Heart left ventricle (tissue), 16 donors: ENCODE measurements around the gene ST3GAL5. TPM values are rescaled to one million over a fixed set of nuclear protein-coding genes. Genes with fewer than 3 reads are reported as not detected.

Source experiments
- ATAC-seq, 4 donors: fragments of 200-7000 bp; cut with Tn5 transposase; one replicate each; pipeline ENCODE4 v1.9.1; 2020 to 2022; ENCODE audit warnings: moderate library complexity in 4 of 4, mild to moderate bottlenecking in 3 of 4, moderate number of reproducible peaks in 1 of 4
- DNase-seq, 5 donors: peaks; one replicate each; pipeline ENCODE4 v3.0.0-alpha.2; 2020
- H3K27ac ChIP-seq, 12 donors: fragments of 200-600 bp; sonication (generic) in 4 of 12; one replicate each; pipeline versions ENCODE4 v1.5.0 to v1.8.0; 2016 to 2022; ENCODE audit warnings: mild to moderate bottlenecking in 2 of 12
- H3K27me3 ChIP-seq, 9 donors: fragments of 200-600 bp; sonication (generic) in 2 of 9; one replicate each; pipeline versions ENCODE4 v1.5.1 to v1.8.0; 2016 to 2022; ENCODE audit warnings: mild to moderate bottlenecking in 3 of 9
- H3K36me3 ChIP-seq, 9 donors: fragments of 200-600 bp; sonication (generic) in 2 of 9; one replicate each; pipeline versions ENCODE4 v1.5.0 to v1.8.0; 2018 to 2022; ENCODE audit warnings: mild to moderate bottlenecking in 2 of 9
- H3K4me1 ChIP-seq, 12 donors: fragments of 200-600 bp; sonication (generic) in 4 of 12; one replicate each; pipeline versions ENCODE4 v1.5.0 to v1.8.0; 2016 to 2022; ENCODE audit warnings: mild to moderate bottlenecking in 3 of 12
- H3K4me3 ChIP-seq, 12 donors: fragments of 200-600 bp; sonication (generic) in 4 of 12; one replicate each; pipeline versions ENCODE4 v1.5.0 to v1.8.0; 2017 to 2022; ENCODE audit warnings: mild to moderate bottlenecking in 9 of 12, moderate library complexity in 4 of 12
- H3K9me3 ChIP-seq, 12 donors: fragments of 200-600 bp; sonication (generic) in 4 of 12; one replicate each; pipeline versions ENCODE4 v1.5.0 to v1.8.0; 2016 to 2022; ENCODE audit warnings: mild to moderate bottlenecking in 1 of 12
- CTCF ChIP-seq, 12 donors: fragments of 200-600 bp; sonication (generic) in 4 of 12; IDR thresholded peaks; one replicate each; pipeline versions ENCODE4 v1.5.0 to v1.8.0; 2018 to 2022; ENCODE audit warnings: antibody characterized with exemption in 12 of 12, mild to moderate bottlenecking in 5 of 12
- POLR2A ChIP-seq, 2 donors: fragments of 450-650 bp; IDR thresholded peaks; one replicate each; pipeline ENCODE4 v1.6.1; 2017; ENCODE audit warnings: antibody characterized with exemption in 2 of 2, mild to moderate bottlenecking in 2 of 2, moderate library complexity in 2 of 2
- WGBS, 4 donors: extraction: QIAGEN DNeasy Blood & Tissue Kit in 2 of 4; methylation state at CpG; one replicate each; pipeline versions ENCODE4 v1.1.5 to v1.1.7; 2013 to 2018; 5-methylcytosine and 5-hydroxymethylcytosine counted together
- intact Hi-C, 10 donors: fragments of 100-400 bp; cut with DNase I; formaldehyde crosslinking; loops; one replicate each; pipeline versions ENCODE4 v1.11.1 to v1.14.2; 2022
- polyA plus RNA-seq, 2 donors: library from polyadenylated mRNA; stranded (reverse); fragments of 200-250 nt; gene quantifications; one replicate each; pipeline ENCODE4 v1.2.3, GENCODE V29; 2013
- total RNA-seq, 9 donors: library from RNA; depleted of rRNA in 2 of 9; stranded (reverse); fragments of >200 nt in 2 of 9; fragmentation: NEBNext Ultra II Directional in 3 of 9; extraction: Animal tissue kit (Norgen Biotek cat#: 25700) in 3 of 9; gene quantifications; one replicate each; pipeline versions ENCODE4 v1.1.0 to v1.2.4, GENCODE V29; 2016 to 2023
- donor health status: ischemic (EF 13 %, LVEDD 7.1; RV severe dilation, severe dysfunction).
- donor health status: healthy with polysubstance abuse.
- donor health status: DM: no; HTN: yes; CAD: no.
- donor health status: DM: no; HTN: no; CAD: no.
- donor health status: ischemic (EF 25% LVEDD 6.9; RV normal size, moderate dysfunction).
- donor health status: ischemic (EF 25% LVEDD 5.7; RV mildly dilated, moderate dysfunction).
- donor health status: healthy.
- donor health status: DM: yes; HTN: yes; CAD: no.
- donor health status: ischemic (EF 35%, LVEDD 5.7; RV mildly dilated, moderate dysfunction).
- donor health status: nonischemic (EF 11% LVEDD 7.7; RV severe dilation, severe dysfunction).
- donor health status: DM: yes; HTN: yes; CAD: no.
- donor health status: PGD.
- donor health status: ischemic (EF 29% LVEDD 5.4; RV normal size, mild dysfunction).
- donor health status: nonischemic (EF 23%, LVEDD 6.1; RV moderate dilation, normal function).

Gene ST3GAL5
- total and polyA plus RNA-seq, 11 donors, result 2.0 to 21.1 (median 4.0) TPM

- H3K9me3 ChIP-seq, result peaks cover 0 to under 1% (median 0%) of the 10 kb centered on the region in 12 donors
- peak overlapping the region; percentile 32 to 88 (median 68) for H3K27ac ChIP-seq
- WGBS, 4 donors, result 67 to 76% (median 75%) methylated on average over 19 to 20 of the region's 20 CpGs
- peak in 2 of 5 donors; percentile 27 to 54 for DNase-seq
- intact Hi-C loops, result loop anchor here in 8 of 10 donors (2.0 to 5.0 kb wide), 5 partner anchors 19 to 68 kb away; partner anchors contain the start of gene ATOH8 (in 5 of the 8)
- H3K4me1 ChIP-seq, result peaks cover 17 to 84% (median 66%) of the 10 kb centered on the region in 12 donors
- TF ChIP-seq POLR2A (IDR thresholded peaks at IDR 0.05) (no peak), CTCF (IDR thresholded peaks at IDR 0.05) (no peak)
- peak overlapping the region in 1 of 12 donors; percentile 11 for H3K4me3 ChIP-seq
- ATAC-seq, result no peak
- no peaks in the 10 kb centered on the region for H3K27me3 ChIP-seq
- peaks cover 0 to 6% (median 0%) of the 10 kb centered on the region in 9 donors for H3K36me3 ChIP-seq
These were observed 93.3 kb downstream of the ST3GAL5 start for GRCh38 chr2:85795331-85796045.

GRCh38 chr2:85794491-85795121 is 94.2 kb downstream of the ST3GAL5 start:
- DNase-seq (peak in 4 of 5 donors; percentile 34 to 70 (median 52)), ATAC-seq (peak in 2 of 4 donors; percentile 3 to 6)
- peak overlapping the region in 6 of 12 donors; percentile 32 to 80 (median 69) for H3K27ac ChIP-seq
- no peaks in the 10 kb centered on the region for H3K27me3 ChIP-seq
- H3K4me1 ChIP-seq, result peaks cover 17 to 81% (median 66%) of the 10 kb centered on the region in 12 donors
- peaks cover 0 to 8% (median 0%) of the 10 kb centered on the region in 9 donors for H3K36me3 ChIP-seq
- 65 to 75% (median 67%) methylated on average over 8 to 14 of the region's 14 CpGs for WGBS, 4 donors
- intact Hi-C loops, result loop anchor here in 6 of 10 donors (5.0 kb wide), 3 partner anchors 42 to 67 kb away; partner anchors contain the start of gene ATOH8 (in 4 of the 6)
- H3K9me3 ChIP-seq, result no peaks in the 10 kb centered on the region
- no peak overlapping the region for H3K4me3 ChIP-seq
- TF ChIP-seq POLR2A (IDR thresholded peaks at IDR 0.05) (no peak), CTCF (IDR thresholded peaks at IDR 0.05) (no peak)

- intact Hi-C loops, result no loop called here
These were observed 94.8 kb downstream of the ST3GAL5 start for GRCh38 chr2:85794038-85794441.

More at GRCh38 chr2:85794038-85794441, 94.8 kb downstream of the ST3GAL5 start:
- ATAC-seq (no peak), DNase-seq (no peak)
- Histone ChIP-seq H3K9me3 (no peaks in the 10 kb centered on the region), H3K4me1 (peaks cover 17 to 80% (median 66%) of the 10 kb centered on the region in 12 donors), H3K27me3 (no peaks in the 10 kb centered on the region), H3K27ac (peak overlapping the region in 5 of 12 donors; percentile 15 to 80 (median 65)), H3K36me3 (peaks cover 0 to 9% (median 0%) of the 10 kb centered on the region in 9 donors), H3K4me3 (no peak overlapping the region)
- WGBS, 4 donors, result 89 to 92% (median 90%) methylated on average over 3 of the region's 3 CpGs
- TF ChIP-seq POLR2A (IDR thresholded peaks at IDR 0.05) (no peak), CTCF (IDR thresholded peaks at IDR 0.05) (no peak)
